ENCODE measurements around the gene NEDD4L. TPM values are rescaled to one million over a fixed set of nuclear protein-coding genes. Genes with fewer than 3 reads are reported as not detected.

Gene NEDD4L
- total RNA-seq, 3 donors from 2014 or later, result 161 to 309 (median 256) TPM

- no peaks in the 10 kb centered on the region for H3K4me1 ChIP-seq (ENCODE audit: low read depth)
- H3K4me3 ChIP-seq, result no peak overlapping the region
- no peak for TF ChIP-seq CTCF (IDR thresholded peaks at IDR 0.05)
- H3K9me3 ChIP-seq, result no peaks in the 10 kb centered on the region
- no peaks in the 10 kb centered on the region for H3K36me3 ChIP-seq (ENCODE audit: low read depth)
- no peak for ATAC-seq
- DNase-seq, result no peak
- intact Hi-C loops (cut with DNase I, micrococcal nuclease), result no loop called here
Measured at GRCh38 chr18:58069721-58070292, 25.8 kb downstream of the NEDD4L start.

GRCh38 chr18:58076052-58076451 lies 32.0 kb downstream of the NEDD4L start:
- ATAC-seq (no peak), DNase-seq (no peak)
- H3K36me3 ChIP-seq (ENCODE audit: low read depth), result no peaks in the 10 kb centered on the region
- H3K4me3 ChIP-seq, result no peak overlapping the region
- TF ChIP-seq CTCF (IDR thresholded peaks at IDR 0.05), result no peak
- no peaks in the 10 kb centered on the region for H3K9me3 ChIP-seq
- H3K4me1 ChIP-seq (ENCODE audit: low read depth), result peaks cover 13% of the 10 kb centered on the region
- intact Hi-C loops (cut with DNase I, micrococcal nuclease), result no loop called here

GRCh38 chr18:58077329-58077728 lies 33.3 kb downstream of the NEDD4L start:
- intact Hi-C loops (cut with DNase I, micrococcal nuclease), result no loop called here
- peaks cover 13% of the 10 kb centered on the region for H3K4me1 ChIP-seq (ENCODE audit: low read depth)
- H3K9me3 ChIP-seq, result no peaks in the 10 kb centered on the region
- no peak for DNase-seq
- no peak overlapping the region for H3K4me3 ChIP-seq
- no peaks in the 10 kb centered on the region for H3K36me3 ChIP-seq (ENCODE audit: low read depth)
- no peak for TF ChIP-seq CTCF (IDR thresholded peaks at IDR 0.05)
- ATAC-seq, result no peak

- Histone ChIP-seq H3K9me3 (no peaks in the 10 kb centered on the region), H3K4me1 (ENCODE audit: low read depth) (peaks cover 13% of the 10 kb centered on the region), H3K4me3 (no peak overlapping the region), H3K36me3 (ENCODE audit: low read depth) (no peaks in the 10 kb centered on the region)
- ATAC-seq, result peak; percentile 97
- intact Hi-C loops (cut with DNase I, micrococcal nuclease), result no loop called here
- DNase-seq, result peak; percentile 62 to 82 (median 69)
- no peak for TF ChIP-seq CTCF (IDR thresholded peaks at IDR 0.05)
Measured at GRCh38 chr18:58078889-58079573, 35.0 kb downstream of the NEDD4L start.

- intact Hi-C loops (cut with DNase I, micrococcal nuclease), result no loop called here
- no peak overlapping the region for H3K4me3 ChIP-seq
- no peaks in the 10 kb centered on the region for H3K36me3 ChIP-seq (ENCODE audit: low read depth)
- ATAC-seq (no peak), DNase-seq (no peak)
- TF ChIP-seq CTCF (IDR thresholded peaks at IDR 0.05), result no peak
- H3K9me3 ChIP-seq, result no peaks in the 10 kb centered on the region
- peaks cover 13% of the 10 kb centered on the region for H3K4me1 ChIP-seq (ENCODE audit: low read depth)
Measured at GRCh38 chr18:58080451-58080850, 36.4 kb downstream of the NEDD4L start.
